ENCODE data around the gene VMO1. TPM values are rescaled to one million over a fixed set of nuclear protein-coding genes. Genes with fewer than 3 reads are reported as not detected.
"Not testable (repeated sequence)": the region's sequence is repeated elsewhere in the genome, so short reads cannot be mapped to it uniquely, and the experiment has no call there.

The VMO1 gene
- 1.6 TPM for total RNA-seq

- DNase-seq, result no peak
These were observed at the start of gene VMO1 for GRCh38 chr17:4786106-4786511. Gene VMO1 (minus strand): TSS chr17:4786364. CDS start chr17:4786352, 12 bp downstream.

DNA sequence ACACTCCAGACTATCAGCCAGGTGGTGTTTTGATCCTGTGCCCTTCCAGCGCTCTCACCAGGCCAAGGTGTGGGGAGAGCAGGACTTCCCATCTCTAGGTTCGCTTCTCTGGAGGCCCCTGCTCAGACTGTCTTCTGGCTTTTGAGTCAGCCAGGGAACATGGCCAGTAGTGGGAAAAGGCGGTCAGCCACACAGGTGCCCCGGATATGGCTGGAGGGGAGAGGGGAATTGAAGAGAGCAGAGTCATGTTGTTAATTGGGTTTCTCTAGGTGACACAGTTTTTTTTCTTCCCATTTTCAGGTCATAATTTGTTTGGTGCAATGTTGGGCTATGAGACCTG, 48.5 kb upstream of the VMO1 start:
- DNase-seq, result no peak

DNA sequence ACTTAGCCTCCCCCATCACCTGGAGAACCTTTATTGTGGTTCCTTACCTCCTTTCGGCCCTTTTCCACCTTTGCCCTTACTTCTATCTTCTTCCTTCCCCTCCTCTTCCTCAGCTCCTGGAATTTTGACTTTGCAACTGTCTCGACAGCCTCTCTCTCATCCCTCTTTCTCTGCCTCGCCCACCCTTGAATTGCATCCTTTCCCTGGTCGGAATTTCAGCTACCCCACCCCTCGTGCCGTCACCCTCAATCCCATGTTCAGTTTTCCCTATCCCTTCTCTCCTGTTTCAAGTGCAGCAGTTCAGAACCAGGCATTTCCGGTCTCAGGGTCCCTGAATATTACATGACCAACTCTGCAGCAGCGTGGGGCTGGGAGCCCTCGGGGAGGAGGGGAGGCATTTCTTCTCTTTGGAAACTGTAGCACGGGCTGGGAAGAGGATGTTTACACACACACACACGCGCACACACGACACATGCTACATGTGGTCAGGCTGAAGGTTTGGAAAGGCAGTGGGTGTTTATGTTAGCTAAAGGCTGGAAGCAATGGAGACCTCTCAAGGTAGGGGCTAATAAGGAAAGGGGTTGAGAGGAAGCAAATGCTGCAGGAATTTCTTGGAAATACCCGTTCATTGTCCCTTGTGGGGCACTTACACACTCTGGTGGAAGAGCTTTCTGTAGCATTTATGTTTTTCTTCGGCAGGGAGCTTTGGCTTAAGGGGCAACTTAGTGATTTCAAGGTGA, 47.9 kb upstream of the VMO1 start:
- peak; percentile 38 for DNase-seq

DNA sequence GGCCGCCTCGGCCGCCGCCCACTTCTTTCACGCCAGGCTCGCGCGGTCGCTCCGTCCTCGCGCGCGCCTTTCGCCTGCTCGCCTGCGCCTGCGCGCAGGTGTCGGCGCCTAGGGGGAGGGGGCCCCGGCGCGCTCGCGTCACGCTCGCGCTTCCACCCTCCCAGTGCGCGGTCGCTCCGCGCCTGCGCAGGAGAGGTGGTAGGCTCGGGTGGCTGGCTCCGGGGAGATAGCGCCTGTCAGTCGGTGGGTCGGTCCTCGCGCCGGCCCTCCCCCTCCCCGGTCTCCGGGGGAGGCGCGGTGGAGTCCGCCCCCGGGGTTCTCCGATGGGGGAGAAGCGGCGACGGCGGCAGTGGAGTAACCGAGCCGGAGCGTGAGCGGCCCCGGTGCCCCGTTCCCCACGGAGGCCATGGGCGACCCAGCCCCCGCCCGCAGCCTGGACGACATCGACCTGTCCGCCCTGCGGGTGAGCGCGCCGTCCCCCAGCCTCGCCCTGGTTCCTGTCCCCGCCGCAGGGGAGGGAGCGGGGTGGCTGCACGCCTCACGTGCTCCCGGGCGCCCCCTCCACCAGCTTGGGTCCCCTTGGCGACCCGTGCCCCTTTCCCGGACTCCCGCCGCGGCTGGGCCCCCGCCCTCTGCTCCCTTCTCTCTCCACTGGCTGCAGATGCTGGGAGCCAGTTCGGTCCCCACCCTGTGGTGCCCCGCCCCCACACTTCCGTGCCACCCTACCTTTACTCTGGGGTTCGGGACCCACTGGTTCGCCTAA, 47.2 kb upstream of the VMO1 start, which contains the start of gene MINK1:
Gene MINK1, plus strand, starts transcription at position 163 of the 763 bp plus-strand sequence. Its CDS starts 244 bp downstream, at position 407.
- DNase-seq, result peak; percentile 94

DNA sequence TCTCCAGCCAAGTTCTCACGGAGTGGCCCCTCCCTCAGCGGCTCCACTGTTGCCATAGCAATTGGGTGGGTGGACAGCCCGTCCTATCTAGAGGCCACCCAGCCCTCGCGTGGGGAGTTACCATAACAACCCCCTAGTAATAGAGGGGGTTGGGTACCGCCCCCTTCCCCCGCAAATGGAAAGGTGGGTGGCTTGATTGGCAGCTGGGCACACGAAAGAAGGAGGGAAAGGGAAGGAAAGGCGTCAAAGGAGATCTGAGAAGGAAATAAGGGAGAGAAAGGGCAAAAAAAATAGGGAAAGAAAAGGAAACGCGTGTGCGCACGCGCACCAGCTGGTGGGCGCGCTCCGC, 46.6 kb upstream of the VMO1 start:
- DNase-seq, result not testable (repeated sequence)

GRCh38 chr17:4827399-4827798, 41.2 kb upstream of the VMO1 start:
- no peak for DNase-seq

GRCh38 chr17:4823373-4824089, 37.4 kb upstream of the VMO1 start:
- DNase-seq, result no peak

GRCh38 chr17:4822835-4823234, 36.7 kb upstream of the VMO1 start:
- DNase-seq, result no peak

- no peak for DNase-seq
These were observed 32.1 kb upstream of the VMO1 start for GRCh38 chr17:4818276-4818675.

DNA sequence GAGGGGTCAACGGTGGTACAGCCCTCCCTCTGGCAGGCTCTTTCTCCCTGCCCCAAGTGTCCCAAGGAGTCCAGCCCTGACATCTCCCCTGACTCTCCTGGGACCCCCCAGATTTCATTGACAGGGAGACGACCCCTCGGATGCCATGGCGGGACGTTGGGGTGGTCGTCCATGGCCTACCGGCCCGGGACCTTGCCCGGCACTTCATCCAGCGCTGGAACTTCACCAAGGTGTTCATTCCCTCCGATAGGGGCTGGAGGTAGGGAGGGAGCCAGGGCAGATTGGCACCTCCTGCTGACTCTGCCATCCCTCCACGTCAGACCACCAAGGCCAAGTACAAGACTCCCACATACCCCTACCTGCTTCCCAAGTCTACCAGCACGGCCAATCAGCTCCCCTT, 30.7 kb upstream of the VMO1 start:
- DNase-seq, result no peak

DNA sequence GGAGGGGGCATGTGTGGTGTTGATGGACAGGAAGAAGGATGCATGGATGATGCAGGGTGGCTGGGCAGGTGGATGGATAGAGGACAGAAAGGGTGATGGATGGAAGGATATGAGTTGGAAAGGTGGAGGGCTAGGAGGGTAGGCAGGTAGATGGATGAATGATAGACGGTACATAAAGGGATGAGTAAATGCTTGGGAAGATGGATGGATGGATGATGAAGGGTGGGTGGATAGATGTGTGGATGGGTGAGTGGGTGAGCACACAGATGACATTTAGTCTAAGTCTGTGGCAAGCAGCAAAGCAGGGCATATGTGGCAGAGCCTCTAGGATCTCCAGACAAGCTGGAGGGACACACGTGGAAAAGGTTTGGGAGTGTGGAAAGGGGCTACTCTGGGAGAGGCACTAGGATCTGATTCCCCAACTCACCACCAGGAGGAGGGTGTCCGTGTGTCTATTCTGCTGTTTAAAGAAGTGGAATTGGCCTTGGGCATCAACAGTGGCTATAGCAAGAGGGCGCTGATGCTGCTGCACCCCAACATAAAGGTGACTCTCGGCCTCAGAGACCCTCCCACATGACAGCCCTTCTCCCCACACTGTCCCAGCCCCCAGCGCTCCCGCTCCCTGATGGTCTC, 29.0 kb upstream of the VMO1 start:
- no peak for DNase-seq

GRCh38 chr17:4812690-4813089, 26.5 kb upstream of the VMO1 start:
- DNase-seq, result no peak

- DNase-seq, result no peak
These were observed 25.3 kb upstream of the VMO1 start for GRCh38 chr17:4811471-4811870.

- no peak for DNase-seq
These were observed 24.6 kb upstream of the VMO1 start for GRCh38 chr17:4810696-4811290.

DNA sequence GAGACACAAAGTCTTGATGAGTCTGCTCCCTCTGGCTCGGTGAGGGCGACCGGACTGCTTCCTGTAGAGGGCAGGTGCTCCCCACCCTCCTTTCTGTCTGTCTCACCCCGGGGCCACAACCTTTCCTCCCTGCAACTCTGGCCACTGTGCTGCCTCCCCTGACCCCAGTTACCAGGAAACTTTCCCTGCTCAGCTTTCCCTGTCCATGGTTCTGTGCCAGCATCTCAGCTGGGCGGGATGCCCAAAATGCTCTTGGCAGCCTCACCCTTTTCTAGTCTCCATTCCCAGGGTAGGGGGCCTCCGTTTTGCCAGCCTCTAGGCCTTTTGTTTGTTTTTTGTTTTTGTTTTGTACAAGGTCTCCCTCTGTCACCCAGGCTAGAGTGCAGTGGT, 22.2 kb upstream of the VMO1 start:
- no peak for DNase-seq

DNA sequence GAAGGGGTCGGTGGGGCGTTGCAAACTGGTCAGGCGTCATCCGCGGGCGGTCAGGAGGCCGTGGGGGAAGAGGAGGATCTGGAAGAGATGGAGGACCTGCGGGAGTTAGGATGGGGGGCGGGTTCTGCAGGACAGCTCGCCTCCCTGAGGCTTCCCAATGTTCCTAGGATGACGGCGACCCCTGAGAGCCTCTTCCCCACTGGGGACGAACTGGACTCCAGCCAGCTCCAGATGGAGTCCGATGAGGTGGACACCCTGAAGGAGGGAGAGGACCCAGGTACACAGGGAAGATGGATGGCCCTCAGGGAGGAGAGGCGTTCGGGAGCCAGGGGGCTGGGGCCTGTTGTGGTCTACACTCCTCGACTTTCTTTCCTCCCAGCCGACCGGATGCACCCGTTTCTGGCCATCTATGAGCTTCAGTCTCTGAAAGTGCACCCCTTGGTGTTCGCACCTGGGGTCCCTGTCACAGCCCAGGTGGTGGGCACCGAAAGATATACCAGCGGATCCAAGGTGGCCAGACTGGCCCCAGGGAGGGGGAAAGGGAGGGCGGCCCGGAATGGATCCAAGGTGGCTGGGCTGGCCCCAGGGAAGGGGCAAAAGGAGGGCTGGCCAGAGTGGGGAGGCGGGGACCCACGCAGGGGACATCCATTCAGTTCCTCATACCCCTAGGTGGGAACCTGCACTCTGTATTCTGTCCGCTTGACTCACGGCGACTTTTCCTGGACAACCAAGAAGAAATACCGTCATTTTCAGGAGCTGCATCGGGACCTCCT, 21.6 kb upstream of the VMO1 start:
- no peak for DNase-seq

DNA sequence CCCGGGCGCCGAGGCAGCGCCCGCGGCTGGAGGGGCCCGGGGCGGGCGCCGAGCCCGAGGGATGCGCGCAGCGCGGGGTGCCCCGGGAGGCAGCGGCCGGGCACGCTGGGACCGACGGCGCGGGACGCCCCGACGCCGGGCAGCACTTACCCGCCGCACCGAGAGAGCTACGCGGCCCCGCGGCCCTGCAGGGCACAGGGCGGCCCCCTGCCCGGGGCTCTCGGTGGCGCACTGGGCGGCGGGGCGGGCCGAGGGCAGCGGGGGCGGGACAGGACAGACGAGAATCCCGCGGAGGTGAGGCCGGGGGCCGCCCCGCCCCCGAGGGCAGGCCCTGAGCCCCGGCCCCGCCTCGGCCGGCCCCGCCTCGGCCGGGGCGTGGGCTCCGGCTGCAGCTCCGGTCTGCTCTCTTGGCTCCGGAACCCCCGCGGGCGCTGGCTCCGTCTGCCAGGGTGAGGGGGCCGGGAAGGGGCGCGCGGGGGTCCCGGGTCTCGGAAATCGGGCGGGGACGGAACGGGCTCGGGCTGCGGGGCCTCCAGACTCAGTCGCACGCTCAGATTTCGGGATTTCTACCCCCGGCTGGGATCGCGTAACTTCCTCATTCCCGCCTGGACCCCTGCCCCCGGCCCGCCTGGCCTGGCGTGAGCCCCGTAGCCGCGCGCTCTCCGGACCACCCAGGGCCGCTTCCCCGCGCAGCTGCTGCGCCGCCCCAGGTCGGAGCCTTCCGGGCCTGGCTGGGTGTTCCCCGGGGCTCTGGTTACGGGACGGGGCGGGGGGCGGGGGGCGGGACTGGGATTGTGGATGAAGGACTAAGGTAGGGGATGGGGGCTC, 20.8 kb upstream of the VMO1 start, which contains the start of gene PLD2:
Gene PLD2, plus strand, starts transcription at position 376 of the 828 bp plus-strand sequence. CDS start 621 bp downstream, outside the sequence.
- peak; percentile 54 for DNase-seq

DNA sequence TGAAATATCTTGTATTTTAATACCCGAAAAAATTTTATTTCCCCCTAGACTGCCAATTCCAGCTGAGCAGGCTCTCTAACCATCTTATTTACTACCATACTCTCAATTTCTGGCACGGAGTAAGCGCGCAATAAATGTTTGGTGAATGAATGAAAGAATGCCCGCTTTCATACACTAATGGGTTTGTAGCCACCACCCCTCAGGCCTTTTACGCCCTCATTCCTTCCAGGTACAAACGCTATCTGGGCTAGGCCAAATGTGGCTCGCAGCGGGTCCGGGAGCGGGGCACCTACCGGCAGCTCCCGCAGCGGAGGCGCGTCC, 20.3 kb upstream of the VMO1 start:
- DNase-seq, result no peak

DNA sequence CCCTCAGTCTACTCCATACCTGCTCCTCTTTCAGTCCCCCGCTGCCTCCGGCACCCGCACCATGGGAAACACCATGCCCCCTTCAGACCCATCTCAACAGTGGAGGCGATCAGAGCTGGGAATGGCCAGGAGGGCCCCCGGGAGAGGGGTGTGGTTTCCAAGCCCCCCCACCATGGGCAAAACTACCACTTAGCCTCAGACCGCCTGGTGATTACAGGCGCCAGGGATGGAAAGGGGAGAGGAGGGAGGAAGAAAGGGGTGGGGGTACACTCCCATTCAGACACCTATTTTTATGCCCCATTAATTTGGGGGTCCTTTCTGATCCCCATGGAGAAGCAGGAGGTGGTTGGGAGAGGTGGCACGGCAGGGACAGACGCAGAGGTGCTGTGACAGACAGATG, 16.1 kb upstream of the VMO1 start, which contains the start of gene C17orf114:
Gene C17orf114, minus strand, starts transcription at position 101 of the 400 bp plus-strand sequence.
- DNase-seq, result no peak

DNA sequence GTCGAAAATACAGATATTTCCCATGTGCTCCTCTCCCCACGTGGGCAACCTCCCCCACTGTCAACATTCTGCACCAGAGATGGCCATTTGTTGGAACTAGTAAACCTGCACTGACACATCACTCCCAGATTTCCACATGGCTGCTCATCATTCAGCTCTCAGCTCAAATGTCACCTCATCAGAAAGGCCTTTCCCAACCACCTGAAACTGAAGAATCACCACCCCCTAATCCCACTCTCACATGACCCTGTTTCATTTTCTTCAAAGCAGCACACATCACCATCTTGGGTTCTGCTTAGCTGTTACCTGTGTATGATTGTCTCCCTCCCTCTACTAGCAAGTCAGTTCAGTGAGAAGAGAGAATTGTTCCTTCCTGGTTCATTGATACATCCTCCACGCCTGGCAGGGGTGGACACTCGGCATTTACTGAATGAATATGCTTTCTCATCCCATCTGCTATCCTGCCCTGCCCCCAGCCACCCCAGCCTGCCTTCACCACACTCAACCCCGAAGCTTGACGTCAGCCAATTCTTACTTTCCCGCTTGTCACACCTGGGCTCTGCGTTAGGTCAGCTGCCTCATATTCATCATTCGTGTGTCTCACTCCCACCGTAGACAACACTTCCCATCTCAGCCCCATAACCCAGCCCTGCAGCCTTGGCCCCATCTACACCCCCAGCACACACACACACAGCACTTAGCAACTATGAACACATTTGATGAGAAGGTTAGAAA, 14.5 kb upstream of the VMO1 start:
- no peak for DNase-seq
